Heart left ventricle (tissue), 13 donors: ENCODE results near the gene MAP3K10.

Experiments
- CTCF ChIP-seq, 12 donors: fragments of 200-600 bp; sonication (generic) in 4 of 12; IDR thresholded peaks; one replicate each; pipeline versions ENCODE4 v1.5.0 to v1.8.0; 2018 to 2022; ENCODE audit warnings: antibody characterized with exemption in 12 of 12, mild to moderate bottlenecking in 5 of 12
- POLR2A ChIP-seq, 2 donors: fragments of 450-650 bp; IDR thresholded peaks; one replicate each; pipeline ENCODE4 v1.6.1; 2017; ENCODE audit warnings: antibody characterized with exemption in 2 of 2, mild to moderate bottlenecking in 2 of 2, moderate library complexity in 2 of 2
- donor health status: ischemic (EF 13 %, LVEDD 7.1; RV severe dilation, severe dysfunction).
- donor health status: DM: no; HTN: yes; CAD: no.
- donor health status: DM: no; HTN: no; CAD: no.
- donor health status: ischemic (EF 25% LVEDD 6.9; RV normal size, moderate dysfunction).
- donor health status: ischemic (EF 25% LVEDD 5.7; RV mildly dilated, moderate dysfunction).
- donor health status: ischemic (EF 35%, LVEDD 5.7; RV mildly dilated, moderate dysfunction).
- donor health status: nonischemic (EF 11% LVEDD 7.7; RV severe dilation, severe dysfunction).
- donor health status: DM: yes; HTN: yes; CAD: no.
- donor health status: PGD.
- donor health status: ischemic (EF 29% LVEDD 5.4; RV normal size, mild dysfunction).
- donor health status: nonischemic (EF 23%, LVEDD 6.1; RV moderate dilation, normal function).

- no peak for TF ChIP-seq CTCF (IDR thresholded peaks at IDR 0.05)
- no peak for TF ChIP-seq POLR2A (IDR thresholded peaks at IDR 0.05)
Observed at GRCh38 chr19:40232479-40232878, 41.3 kb downstream of the MAP3K10 start.
